ENCODE results near the gene RAC3.

Gene RAC3

GRCh38 chr17:82045936-82046484 is 14.5 kb downstream of the RAC3 start:
- no CpG with 5 or more reads among the region's 14 CpGs for WGBS (ENCODE audit: extremely low coverage, insufficient coverage, insufficient read length)
- Histone ChIP-seq H4K8ac (ENCODE audit: low read depth, low read length) (no peak overlapping the region), H3K9ac (ENCODE audit: low read length) (no peak overlapping the region), H3K18ac (ENCODE audit: low read length) (no peak overlapping the region), H3K27ac (ENCODE audit: low read depth, low read length) (no peak overlapping the region), H3K4me3 (ENCODE audit: low read depth, low read length) (no peak overlapping the region), H4K91ac (ENCODE audit: low read depth, low read length) (no peak overlapping the region), H3K79me2 (ENCODE audit: control insufficient read depth, insufficient read depth, low read length, poor library complexity) (peaks cover 2% of the 10 kb centered on the region), H3K9me3 (ENCODE audit: insufficient read depth, low read depth, low read length) (peaks cover 11% of the 10 kb centered on the region), H3K23ac (ENCODE audit: low read length) (no peak overlapping the region), H4K12ac (ENCODE audit: low read depth, low read length) (no peak overlapping the region), H3K4me1 (ENCODE audit: control insufficient read depth in 1 of 2, insufficient read depth in 2 of 2, low read length in 2 of 2) (peaks cover 8 to 9% of the 10 kb centered on the region in 2 experiments), H2AFZ (ENCODE audit: insufficient read depth, low read length, poor library complexity) (no peak overlapping the region), H3K14ac (ENCODE audit: low read length) (no peak overlapping the region), H2BK120ac (ENCODE audit: insufficient read depth, low read length, poor library complexity) (no peak overlapping the region), H3K36me3 (ENCODE audit: control insufficient read depth in 1 of 2, insufficient read depth in 2 of 2, low read length in 2 of 2) (peaks cover 31 to 37% of the 10 kb centered on the region in 2 experiments), H3K27me3 (ENCODE audit: insufficient read depth, low read length) (no peaks in the 10 kb centered on the region), H2BK5ac (ENCODE audit: low read depth, low read length, poor library complexity) (no peak overlapping the region), H3K4me2 (ENCODE audit: low read length) (no peak overlapping the region), H3K4ac (ENCODE audit: low read depth, low read length) (no peak overlapping the region), H3K79me1 (ENCODE audit: low read length) (peaks cover 2% of the 10 kb centered on the region), H2BK12ac (ENCODE audit: low read length) (no peak overlapping the region), H2AK5ac (ENCODE audit: low read length) (no peak overlapping the region)
- DNase-seq: no peak

- no peaks in the 10 kb centered on the region for H3K27me3 ChIP-seq (ENCODE audit: insufficient read depth, low read length)
- H3K79me2 ChIP-seq (ENCODE audit: control insufficient read depth, insufficient read depth, low read length, poor library complexity): peaks cover 3% of the 10 kb centered on the region
- H3K36me3 ChIP-seq (ENCODE audit: control insufficient read depth in 1 of 2, insufficient read depth in 2 of 2, low read length in 2 of 2): peaks cover 31 to 37% of the 10 kb centered on the region in 2 experiments
- H3K79me1 ChIP-seq (ENCODE audit: low read length): peaks cover 4% of the 10 kb centered on the region
- no CpG with 5 or more reads among the region's 21 CpGs for WGBS (ENCODE audit: extremely low coverage, insufficient coverage, insufficient read length)
- no peak overlapping the region for H2BK12ac ChIP-seq (ENCODE audit: low read length)
- no peak overlapping the region for H3K18ac ChIP-seq (ENCODE audit: low read length)
- no peak for DNase-seq
- H2BK5ac ChIP-seq (ENCODE audit: low read depth, low read length, poor library complexity): no peak overlapping the region
- H3K9ac ChIP-seq (ENCODE audit: low read length): no peak overlapping the region
- H3K27ac ChIP-seq (ENCODE audit: low read depth, low read length): no peak overlapping the region
- H3K4me2 ChIP-seq (ENCODE audit: low read length): no peak overlapping the region
- H3K9me3 ChIP-seq (ENCODE audit: insufficient read depth, low read depth, low read length): peaks cover 11% of the 10 kb centered on the region
- no peak overlapping the region for H3K14ac ChIP-seq (ENCODE audit: low read length)
- peaks cover 8 to 9% of the 10 kb centered on the region in 2 experiments for H3K4me1 ChIP-seq (ENCODE audit: control insufficient read depth in 1 of 2, insufficient read depth in 2 of 2, low read length in 2 of 2)
- H3K4ac ChIP-seq (ENCODE audit: low read depth, low read length): no peak overlapping the region
- H4K91ac ChIP-seq (ENCODE audit: low read depth, low read length): no peak overlapping the region
- H2AK5ac ChIP-seq (ENCODE audit: low read length): no peak overlapping the region
- H4K8ac ChIP-seq (ENCODE audit: low read depth, low read length): no peak overlapping the region
- H2AFZ ChIP-seq (ENCODE audit: insufficient read depth, low read length, poor library complexity): no peak overlapping the region
- H2BK120ac ChIP-seq (ENCODE audit: insufficient read depth, low read length, poor library complexity): no peak overlapping the region
- no peak overlapping the region for H3K4me3 ChIP-seq (ENCODE audit: low read depth, low read length)
- no peak overlapping the region for H3K23ac ChIP-seq (ENCODE audit: low read length)
- no peak overlapping the region for H4K12ac ChIP-seq (ENCODE audit: low read depth, low read length)
Measured at GRCh38 chr17:82046903-82047302, 15.4 kb downstream of the RAC3 start.

GRCh38 chr17:82047379-82047778 is 15.9 kb downstream of the RAC3 start:
- Histone ChIP-seq H3K79me1 (ENCODE audit: low read length) (peaks cover 4% of the 10 kb centered on the region), H3K4me3 (ENCODE audit: low read depth, low read length) (peak overlapping the region; percentile 23), H3K9ac (ENCODE audit: low read length) (peak overlapping the region; percentile 11), H4K91ac (ENCODE audit: low read depth, low read length) (no peak overlapping the region), H3K9me3 (ENCODE audit: insufficient read depth, low read depth, low read length) (peaks cover 11% of the 10 kb centered on the region), H3K23ac (ENCODE audit: low read length) (no peak overlapping the region), H3K36me3 (ENCODE audit: control insufficient read depth in 1 of 2, insufficient read depth in 2 of 2, low read length in 2 of 2) (peaks cover 31 to 37% of the 10 kb centered on the region in 2 experiments), H3K4me1 (ENCODE audit: control insufficient read depth in 1 of 2, insufficient read depth in 2 of 2, low read length in 2 of 2) (peaks cover 8 to 9% of the 10 kb centered on the region in 2 experiments), H3K14ac (ENCODE audit: low read length) (no peak overlapping the region), H3K27ac (ENCODE audit: low read depth, low read length) (no peak overlapping the region), H3K4me2 (ENCODE audit: low read length) (no peak overlapping the region), H3K27me3 (ENCODE audit: insufficient read depth, low read length) (no peaks in the 10 kb centered on the region), H4K8ac (ENCODE audit: low read depth, low read length) (no peak overlapping the region), H2BK5ac (ENCODE audit: low read depth, low read length, poor library complexity) (no peak overlapping the region), H2AFZ (ENCODE audit: insufficient read depth, low read length, poor library complexity) (no peak overlapping the region), H3K4ac (ENCODE audit: low read depth, low read length) (no peak overlapping the region), H3K18ac (ENCODE audit: low read length) (no peak overlapping the region), H3K79me2 (ENCODE audit: control insufficient read depth, insufficient read depth, low read length, poor library complexity) (peaks cover 6% of the 10 kb centered on the region), H2BK12ac (ENCODE audit: low read length) (no peak overlapping the region), H2BK120ac (ENCODE audit: insufficient read depth, low read length, poor library complexity) (no peak overlapping the region), H4K12ac (ENCODE audit: low read depth, low read length) (no peak overlapping the region), H2AK5ac (ENCODE audit: low read length) (no peak overlapping the region)
- no peak for DNase-seq
- WGBS (ENCODE audit: extremely low coverage, insufficient coverage, insufficient read length): no CpG with 5 or more reads among the region's 24 CpGs

GRCh38 chr17:82047914-82048570 is 16.6 kb downstream of the RAC3 start:
- Histone ChIP-seq H4K91ac (ENCODE audit: low read depth, low read length) (no peak overlapping the region), H3K27ac (ENCODE audit: low read depth, low read length) (no peak overlapping the region), H3K4me2 (ENCODE audit: low read length) (no peak overlapping the region), H3K4me3 (ENCODE audit: low read depth, low read length) (no peak overlapping the region), H3K14ac (ENCODE audit: low read length) (no peak overlapping the region), H3K4me1 (ENCODE audit: control insufficient read depth in 1 of 2, insufficient read depth in 2 of 2, low read length in 2 of 2) (peaks cover 12 to 14% of the 10 kb centered on the region in 2 experiments), H3K23ac (ENCODE audit: low read length) (no peak overlapping the region), H3K27me3 (ENCODE audit: insufficient read depth, low read length) (no peaks in the 10 kb centered on the region), H4K8ac (ENCODE audit: low read depth, low read length) (no peak overlapping the region), H2AFZ (ENCODE audit: insufficient read depth, low read length, poor library complexity) (no peak overlapping the region), H3K18ac (ENCODE audit: low read length) (no peak overlapping the region), H3K79me2 (ENCODE audit: control insufficient read depth, insufficient read depth, low read length, poor library complexity) (peaks cover 9% of the 10 kb centered on the region), H3K9me3 (ENCODE audit: insufficient read depth, low read depth, low read length) (peaks cover 7% of the 10 kb centered on the region), H2BK5ac (ENCODE audit: low read depth, low read length, poor library complexity) (no peak overlapping the region), H2BK120ac (ENCODE audit: insufficient read depth, low read length, poor library complexity) (no peak overlapping the region), H3K36me3 (ENCODE audit: control insufficient read depth in 1 of 2, insufficient read depth in 2 of 2, low read length in 2 of 2) (peaks cover 31 to 37% of the 10 kb centered on the region in 2 experiments), H2AK5ac (ENCODE audit: low read length) (no peak overlapping the region), H3K9ac (ENCODE audit: low read length) (no peak overlapping the region), H3K79me1 (ENCODE audit: low read length) (peaks cover 4% of the 10 kb centered on the region), H4K12ac (ENCODE audit: low read depth, low read length) (no peak overlapping the region), H2BK12ac (ENCODE audit: low read length) (no peak overlapping the region), H3K4ac (ENCODE audit: low read depth, low read length) (no peak overlapping the region)
- no peak for DNase-seq
- WGBS (ENCODE audit: extremely low coverage, insufficient coverage, insufficient read length): no CpG with 5 or more reads among the region's 25 CpGs
